Fibroblast of skin of left biceps (primary cell): ENCODE measurements around the gene GATA3.

Experiments used
- DNase-seq, 2 experiments: peaks; one replicate each; pipeline ENCODE4 v3.0.0-alpha.2; 2013; ENCODE audit warnings: low read depth in 2 of 2

The GATA3 gene

DNA sequence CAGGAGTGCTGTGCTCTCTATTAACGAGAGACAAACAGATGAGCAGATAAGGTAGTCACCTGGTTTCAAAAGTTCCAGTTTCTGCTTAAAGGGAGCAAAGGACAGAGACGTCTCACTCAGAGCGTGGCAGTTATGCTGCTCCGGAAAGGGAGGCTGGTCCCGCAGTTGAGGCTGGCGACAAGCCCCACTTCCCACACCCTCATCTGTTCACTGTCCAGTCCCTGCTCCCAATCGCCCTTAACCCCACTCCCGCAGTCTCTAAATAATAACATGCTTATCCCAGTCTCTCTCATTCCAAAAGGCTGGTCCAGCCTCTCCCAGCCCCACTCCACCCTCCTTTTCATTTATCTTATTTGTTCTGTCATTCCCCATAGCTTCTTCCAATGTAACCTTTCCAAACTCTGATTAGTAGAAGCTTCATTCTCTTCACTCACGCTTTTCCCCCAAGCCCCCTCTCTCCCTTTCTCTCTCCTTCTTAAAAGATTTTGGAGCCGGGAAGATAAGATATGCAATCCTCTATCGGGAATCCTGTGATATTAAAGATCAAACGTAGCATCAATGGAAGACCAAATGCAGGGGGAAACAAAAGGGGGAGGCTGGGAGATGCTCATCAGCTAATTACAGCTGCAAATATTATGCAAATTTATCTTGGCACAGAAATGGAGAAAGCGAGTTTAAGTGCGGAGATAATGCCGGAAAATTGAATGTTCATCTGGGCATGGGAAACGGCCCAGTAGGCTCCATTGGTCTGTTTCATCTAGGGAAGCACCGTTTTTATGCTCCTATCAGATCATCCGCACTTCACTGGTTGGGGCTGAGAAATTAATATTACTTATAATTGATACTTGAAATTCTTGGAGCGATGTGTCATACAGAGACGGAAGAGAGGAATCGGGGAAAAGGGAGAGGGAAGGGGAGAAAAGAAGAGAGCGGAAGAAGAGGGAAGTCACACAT, 16.3 kb upstream of the GATA3 start:
- DNase-seq: no peak

DNA sequence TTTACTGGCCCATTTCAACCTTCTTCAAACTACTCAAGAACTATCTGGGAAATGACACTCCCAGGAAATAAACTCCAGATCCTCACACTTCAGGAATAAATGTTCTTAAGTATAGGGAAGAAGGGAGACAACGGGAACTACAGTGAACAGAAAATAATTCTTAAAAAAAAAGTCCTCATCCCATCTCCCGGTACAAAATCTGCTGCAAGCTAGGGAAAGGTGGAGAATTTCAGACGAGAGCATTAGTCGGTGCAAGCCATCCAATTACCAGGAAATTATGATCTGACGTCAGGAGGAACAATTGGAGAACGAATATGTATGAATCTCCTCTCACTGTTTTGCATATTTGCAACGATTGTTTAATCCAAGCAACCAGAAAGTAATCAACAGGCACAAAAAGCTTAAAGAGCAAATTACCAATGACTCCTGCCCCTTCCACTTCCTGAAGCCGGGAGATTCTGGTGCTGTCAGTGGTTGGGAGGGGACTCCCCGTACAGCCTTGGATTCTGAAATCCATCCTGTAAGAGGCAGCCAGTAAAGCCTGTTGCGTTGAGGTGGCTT, 15.1 kb upstream of the GATA3 start:
- no peak for DNase-seq

DNA sequence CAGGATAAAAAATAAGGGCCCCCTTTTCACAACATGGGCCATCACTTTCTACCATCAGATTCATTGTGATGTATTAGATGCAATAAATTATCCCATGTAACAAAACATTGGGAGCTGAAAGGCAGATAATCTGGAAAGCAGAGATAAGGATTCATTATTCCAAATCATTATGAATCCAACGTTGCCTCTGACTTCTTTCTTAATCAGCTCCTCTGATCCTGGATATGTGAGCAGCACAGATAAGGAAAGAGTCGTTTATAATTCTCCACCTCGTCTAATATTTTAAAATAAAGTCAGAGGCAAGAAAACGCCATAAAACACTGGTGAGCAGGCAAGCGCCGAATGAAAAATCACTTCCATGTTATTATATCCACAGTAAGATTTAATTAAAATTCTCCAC, 13.8 kb upstream of the GATA3 start:
- no peak for DNase-seq

DNA sequence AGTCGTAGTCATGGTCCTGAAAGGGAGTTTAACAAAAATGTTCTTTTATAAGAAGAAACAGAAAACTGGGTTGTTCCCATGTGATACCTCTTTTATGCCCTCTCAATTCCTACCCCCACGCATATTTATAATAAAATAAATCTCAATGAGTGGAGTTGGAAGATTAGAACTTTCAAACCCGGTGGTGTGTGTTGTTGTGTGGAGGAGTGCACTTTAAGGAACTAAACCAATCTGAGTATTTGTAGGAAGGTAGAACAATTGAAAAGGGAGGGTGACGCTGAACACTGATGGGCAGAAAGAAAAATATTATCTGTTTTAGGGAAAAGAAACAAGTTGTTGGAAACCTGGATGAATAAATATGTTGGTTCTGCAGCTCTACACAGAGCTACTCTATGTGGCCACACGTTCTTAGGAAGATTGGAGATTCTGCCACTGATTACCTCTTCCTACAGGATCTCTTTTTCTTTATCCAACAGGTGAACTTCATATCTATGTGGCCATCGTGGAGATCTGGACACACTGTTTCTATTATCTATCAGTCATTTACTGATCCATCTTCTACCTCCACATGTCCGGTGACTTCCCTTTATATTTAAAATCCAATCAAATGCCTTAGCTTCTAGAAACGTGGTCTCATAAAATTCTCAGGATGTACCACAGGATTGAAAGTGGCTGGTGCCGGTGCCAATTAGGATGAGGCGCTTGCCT, 13.1 kb upstream of the GATA3 start:
- DNase-seq: no peak

DNA sequence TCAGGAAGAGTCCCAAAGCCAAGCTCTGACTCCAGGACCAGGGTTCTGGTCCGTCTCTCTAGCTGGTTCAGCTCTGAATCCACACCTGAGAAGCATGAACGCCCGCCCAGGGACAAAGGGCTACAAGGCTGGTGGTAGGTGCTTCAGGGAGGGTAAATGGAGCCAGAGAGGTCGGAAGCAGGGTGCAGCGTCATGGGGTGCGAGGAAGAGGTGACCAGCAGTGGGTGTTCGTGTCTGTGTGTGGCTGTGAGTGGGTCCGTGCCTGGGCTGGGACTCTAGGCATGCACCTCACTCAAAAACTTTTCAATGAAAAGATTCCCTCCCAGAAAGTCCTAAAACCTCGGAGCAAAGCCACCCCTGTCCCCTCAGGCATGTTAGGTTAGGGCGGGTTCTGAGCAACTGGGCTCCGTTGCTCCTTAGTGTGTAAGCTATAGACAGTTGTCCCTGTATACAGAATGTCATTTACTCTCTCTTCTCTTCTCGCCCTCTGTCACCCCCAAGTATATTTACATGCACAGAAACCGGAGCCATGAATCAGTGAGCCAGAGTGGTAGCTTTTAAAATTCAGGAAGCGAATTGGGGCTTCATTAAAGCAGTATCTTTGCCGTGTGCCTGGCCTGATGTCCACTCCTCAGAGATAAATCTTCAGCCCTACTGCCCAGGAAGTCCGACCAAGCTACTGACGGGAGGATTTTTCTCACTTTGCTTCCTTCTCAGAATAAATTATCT, 12.3 kb upstream of the GATA3 start:
- no peak for DNase-seq

DNA sequence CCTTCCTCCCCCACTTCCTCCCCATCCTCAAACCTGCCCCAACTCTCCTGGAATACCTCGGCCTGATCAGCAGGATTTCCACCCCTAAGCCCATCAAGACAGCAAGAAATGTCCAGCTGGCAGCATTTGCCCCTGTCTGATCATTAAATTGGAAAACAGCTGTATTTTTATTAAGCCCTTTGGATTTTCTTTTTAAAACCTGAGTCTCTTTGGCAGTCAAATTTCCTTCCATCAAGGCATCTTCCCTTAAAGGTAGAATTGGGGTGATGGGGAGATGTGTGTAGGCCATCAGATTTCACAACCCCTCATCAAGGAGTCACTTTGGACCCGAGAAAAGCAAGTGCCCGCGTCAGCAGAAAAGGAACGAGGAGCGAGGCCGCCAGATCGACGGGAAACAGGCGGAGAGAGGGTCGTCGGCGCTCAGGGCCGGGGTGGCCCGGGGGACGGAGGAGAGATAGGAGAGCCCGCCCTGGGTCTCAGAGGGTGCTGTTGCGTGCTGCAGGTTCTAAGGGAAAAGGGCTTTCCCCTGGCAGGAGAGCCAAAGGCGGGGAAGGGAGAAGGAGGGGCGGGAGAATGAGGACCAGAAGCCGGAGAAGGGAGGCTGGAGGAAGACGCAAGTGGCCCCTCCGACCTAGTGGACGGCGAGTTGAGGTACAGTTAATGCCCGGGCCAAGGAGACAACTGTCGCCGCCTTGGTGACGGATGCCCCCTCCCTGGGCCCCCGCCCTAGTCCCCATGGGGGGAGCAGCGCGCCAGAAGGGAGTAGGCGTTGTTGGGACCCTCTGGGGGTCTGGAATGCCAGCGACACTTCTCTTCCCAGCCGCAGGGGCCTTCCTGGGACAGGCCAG, 11.5 kb upstream of the GATA3 start:
- DNase-seq: no peak

DNA sequence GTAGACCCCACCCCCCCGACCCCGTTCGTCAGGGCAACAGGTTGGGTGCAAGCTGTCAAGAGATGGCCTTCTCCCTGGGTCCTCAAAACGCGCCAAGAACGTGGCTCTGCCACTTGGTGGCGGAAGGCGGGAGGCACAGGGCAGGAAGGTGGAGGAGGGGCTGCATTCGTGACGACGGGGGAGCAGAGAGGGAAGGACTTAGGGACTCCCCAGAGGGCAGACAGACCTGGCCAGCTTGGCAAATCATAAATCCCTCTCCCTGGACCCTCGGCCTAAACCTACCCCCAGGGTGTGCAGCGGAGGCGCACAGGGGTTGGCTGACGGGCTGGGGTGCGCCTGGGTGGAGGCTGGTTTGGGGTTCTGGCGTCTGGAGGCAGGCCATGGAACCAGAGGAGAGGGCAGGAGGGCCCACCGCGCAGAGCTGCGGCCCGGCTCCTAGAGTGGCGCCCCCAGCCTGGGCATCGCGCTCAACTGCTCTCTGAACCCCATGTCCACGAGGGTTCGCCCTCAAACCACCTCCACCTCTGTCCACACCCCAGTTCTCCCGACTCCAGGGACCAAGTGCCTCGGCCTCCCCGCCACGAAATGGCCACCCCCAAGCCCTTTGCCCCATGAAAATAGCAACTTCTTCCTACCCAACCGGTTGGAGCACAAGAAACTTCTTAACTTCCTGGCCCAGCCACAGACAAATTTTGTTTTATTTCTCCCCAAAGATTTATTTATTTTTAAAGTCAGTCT, 10.8 kb upstream of the GATA3 start:
- DNase-seq: no peak

DNA sequence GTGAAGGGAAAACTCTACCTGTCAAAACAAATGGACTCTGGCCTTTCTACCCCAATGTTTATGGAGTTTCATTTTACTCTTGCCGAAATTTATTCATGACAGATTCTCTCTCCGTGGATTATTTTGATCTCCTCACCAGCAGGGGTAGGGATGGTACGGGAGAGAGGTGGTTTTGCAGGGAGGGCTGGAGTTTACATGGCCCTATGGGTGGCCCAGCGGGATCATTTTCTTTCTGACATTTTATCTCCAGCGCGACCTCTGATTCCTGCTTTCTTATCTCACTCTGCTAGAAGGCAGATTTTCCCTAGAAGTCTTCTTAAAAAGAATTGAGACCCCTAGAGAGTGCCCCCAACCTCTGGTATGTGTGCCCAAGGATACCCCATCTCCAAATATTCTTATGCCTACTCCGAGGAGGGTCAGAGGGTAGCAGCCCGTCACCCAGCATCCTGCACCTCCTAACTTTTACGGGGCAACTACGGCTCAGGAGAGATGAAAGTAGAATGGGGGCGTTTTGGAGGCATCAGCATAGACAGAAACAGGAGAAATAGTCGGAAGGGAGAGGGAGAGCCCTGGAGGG, 10.1 kb upstream of the GATA3 start:
- no peak for DNase-seq

DNA sequence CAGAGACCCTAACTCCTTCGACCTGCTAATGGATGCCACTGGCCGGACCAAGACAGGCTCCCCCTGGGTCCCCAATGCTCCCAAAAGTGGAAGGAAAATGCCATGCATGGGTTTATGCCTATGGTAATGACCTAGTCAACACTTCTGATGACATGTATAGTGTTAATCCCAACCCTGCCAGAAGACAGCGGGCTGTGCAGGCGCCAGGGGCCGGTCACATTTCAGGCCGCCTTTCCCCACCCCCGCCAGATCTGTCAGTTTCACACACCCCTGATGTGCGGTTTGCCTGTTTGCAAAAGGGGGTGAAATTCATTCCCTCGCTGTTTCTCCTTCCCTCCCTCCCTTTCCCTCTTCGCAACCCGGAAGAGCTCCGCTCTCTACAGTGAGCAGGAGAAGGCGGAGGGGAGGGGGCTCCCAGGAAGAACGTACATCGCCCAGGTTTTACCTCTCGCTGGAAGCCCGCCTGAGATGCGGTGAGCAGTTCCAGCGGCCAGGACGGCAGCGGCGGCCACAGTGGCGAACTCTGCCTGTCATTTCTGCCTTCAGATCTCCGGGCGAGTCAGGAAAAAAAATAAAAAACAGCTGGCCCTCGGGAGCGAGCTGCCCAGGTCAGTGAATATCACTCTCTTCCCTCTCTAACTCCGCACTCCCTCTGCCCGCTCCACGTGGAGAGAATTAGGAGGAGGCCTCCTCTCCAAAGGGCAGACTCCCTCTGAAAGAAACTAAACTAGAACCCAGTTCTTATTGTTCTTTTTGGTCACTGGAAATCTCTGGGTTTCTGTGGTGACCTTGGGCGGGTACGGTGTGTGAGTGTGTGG, 9.4 kb upstream of the GATA3 start:
- no peak for DNase-seq

DNA sequence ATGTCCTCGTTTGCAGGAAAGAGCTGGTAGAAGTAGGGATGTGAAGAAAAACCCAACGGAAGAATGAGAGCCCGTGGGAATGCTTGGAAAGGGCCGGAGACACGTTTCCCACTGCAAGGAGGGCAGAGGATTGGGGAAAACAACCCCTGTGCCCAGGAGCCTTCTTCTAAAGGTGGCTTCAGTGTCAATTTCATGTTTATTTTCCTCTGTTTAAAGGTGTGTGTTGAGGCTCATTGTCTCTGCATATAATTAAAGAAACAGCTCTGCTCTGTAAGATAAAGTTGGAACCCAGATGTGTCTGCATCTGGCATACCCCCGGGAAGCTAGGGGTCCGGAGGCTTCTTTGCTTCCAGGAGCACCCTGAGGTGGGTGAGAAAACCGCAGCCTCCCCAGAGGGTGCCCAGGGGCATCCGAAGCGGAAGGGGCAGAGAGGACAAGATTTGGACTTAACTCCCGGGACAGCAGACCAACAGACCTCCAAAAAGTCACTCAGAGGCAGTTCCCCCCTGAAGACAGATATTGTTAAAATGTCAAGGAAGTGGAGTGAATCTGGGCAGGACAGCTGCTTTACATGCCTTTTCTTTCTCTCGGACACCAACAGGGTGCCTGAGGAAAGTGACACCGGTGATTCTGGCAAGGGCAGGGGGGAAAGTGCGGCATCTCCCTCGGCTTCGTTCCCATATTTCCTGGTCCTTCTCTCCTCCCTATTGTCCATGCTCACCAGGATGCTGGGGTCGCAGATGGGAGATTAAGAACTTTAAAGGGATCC, 8.6 kb upstream of the GATA3 start:
- DNase-seq: no peak

DNA sequence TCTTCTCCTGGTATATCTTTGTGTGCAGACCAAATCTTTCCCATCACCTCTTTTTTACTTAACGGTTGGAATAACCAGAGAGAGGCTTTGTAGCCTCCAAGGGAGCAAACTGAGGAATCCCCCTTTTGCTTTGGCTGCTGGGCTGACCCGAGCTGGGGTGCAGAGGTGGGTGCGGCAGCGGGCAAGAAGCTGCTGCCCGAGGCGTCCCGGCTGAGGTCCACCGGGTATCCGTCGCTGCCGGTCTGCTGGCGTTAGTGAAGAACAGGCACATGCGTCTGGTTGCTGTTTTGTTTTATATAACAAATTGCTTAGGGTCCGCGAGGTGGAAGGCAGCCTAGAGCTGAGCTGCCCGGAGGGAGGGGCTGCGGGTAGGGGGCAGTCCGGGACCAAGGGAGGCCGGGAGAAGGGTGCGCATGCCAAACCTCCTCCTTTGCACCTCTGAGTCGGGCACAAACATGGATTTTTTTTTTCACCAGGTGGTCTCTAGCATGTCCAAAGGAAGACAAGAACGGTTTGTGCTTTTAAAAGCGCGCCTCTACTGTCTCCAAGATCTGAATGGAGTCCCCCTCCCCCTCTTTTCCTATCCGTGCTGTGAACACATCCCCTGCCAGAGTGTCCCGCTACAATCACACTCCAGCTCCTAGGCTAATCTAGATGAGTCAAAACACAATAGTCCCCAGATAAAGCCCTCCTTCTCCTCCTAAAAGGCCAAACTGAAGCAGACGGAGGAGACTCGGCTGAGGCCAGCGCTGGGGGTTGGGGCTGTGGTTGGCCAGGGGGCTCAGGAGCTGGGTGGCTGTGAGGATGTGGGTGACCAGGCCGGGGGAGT, 6.8 kb upstream of the GATA3 start:
- no peak for DNase-seq

DNA sequence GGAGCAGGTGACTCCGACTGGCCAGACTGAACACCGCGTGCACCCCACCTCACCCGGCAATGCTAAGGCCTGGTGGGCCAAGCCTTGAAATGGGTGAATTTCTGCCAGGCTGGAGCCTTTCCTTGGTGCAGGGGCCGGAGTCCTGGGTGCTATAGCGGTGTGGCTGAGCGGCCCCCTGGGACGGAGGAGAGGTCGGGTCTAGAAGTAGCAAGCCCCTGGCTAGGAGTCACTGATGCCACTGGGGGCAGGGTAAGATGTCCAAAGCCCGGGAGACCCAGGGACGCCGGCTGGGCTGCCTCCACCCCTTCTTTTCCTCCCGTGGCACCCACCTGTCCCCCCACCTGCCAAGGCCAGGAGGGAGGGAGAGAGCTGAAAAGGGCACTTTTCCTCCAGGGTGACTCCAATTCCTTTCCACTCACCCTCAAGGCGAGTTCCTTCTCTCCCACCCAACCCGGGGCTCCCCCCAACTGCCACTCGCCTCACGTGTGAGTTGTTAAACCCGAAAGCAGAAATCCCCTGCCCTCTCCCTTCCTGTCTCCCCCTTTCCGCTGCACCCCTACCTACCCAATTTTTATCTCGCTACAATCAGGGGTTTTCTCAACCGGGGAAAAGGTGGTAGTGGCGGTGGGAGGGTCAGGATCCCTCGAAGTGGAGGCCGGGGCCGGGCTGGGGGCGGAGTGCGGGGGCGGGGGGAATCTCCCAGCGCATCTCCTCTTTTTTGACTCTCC, 6.0 kb upstream of the GATA3 start:
- DNase-seq: no peak

DNA sequence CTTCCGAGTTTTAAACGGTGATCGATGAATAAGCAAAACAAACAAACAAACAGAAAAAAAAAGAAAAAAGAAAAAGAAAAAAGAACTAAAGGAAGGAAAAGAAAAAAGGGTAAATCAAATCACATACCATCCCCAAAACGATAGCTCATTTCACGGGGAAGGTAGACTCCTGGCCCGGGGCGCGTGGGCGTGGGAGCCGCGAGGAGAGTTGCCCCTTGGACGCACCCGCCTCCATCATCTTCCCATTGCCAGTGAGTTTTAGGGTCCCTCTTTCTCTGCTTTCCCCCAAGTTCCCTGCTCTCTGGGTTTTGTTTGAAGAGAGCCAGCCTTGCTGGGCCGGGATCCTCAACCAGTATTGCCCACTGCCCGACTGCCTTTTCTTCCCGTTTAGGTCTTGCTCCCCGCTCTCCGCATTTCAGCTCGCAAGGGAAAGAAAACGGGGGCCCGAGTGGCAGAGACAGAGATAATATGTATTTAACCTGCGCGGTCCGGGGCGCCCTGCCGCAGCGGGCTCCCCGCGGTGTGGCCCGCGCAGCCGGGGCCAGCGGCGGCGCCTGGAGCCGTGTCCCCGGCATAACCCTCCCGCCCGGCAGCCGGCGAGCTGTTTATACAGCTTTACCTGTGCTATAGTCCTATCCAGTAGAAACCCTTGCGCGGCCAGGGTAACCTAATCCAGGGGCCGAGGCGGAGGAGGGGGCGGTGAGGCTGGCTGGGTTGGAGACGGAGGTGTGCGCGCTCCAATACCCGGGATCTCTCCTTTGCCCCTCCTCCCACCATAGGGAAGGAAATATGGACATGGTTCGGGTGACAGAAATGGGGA, 5.2 kb upstream of the GATA3 start:
- DNase-seq: no peak

DNA sequence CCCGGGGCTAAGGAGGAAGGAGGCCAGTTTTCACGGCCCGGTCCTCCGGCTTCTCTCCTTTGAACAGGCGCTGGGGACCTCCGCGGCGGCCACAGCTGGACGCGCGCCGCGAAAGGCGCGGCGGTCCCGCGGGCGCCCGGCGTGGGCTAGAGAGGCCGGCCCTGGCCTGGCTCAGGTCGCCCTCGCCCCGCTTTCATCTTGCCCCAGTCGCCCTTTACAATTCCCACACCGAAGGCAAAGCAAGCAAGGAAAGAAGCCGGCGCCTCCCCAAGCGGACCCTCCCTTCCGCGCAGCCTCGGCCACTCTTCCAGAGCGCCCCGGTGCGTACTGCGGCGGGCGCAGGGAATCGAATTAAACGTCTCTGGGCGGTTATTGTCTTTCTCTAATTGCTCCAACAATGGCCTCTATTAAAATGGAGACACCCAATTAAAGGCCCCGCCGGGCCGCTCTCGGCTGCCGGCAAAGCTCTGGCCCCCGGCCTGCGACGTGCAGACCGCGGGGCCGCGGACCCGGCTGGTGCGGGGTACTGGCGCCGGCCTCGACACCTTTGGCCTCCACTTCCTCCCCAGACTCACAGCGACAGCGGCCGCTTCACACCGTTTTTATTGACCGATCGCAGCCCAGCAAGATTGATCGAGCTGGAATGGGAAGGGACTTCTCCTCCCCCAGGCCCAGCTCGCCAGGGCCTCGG, 4.5 kb upstream of the GATA3 start:
- DNase-seq: no peak

DNA sequence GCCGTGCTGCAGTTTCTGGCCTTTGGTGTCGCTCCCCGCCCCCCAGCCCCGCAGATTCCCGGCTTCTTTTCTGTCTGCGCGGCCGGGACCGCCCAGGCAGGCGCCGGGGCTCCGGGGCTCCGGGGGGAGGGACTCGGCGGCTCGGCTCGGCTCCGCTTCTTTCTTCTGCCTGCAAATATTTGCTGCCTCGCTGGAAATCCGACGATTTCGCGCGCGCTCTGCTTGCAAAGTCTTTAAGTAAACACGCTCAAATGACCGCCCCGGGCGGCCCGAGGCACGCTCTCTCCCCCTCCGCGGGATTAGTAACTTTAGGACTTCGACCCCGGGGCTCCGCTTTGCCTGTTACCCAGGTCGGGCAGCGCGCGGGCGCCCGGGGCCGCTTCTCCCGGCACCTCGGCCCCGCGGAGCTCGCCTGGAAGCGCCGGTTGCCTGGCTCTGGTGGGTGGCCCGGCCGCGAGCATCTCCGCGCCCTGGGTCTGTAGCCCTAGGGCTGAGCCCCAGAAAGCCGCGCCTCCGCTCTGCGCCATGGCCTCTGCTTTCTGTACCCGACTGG, 3.9 kb upstream of the GATA3 start:
- no peak for DNase-seq
